Body of pancreas (tissue), 4 donors: ENCODE measurements around the gene PSMC3.

Source experiments
- POLR2A ChIP-seq, 3 donors: fragments of 450-650 bp; IDR thresholded peaks; one replicate each; pipeline ENCODE4 v1.6.1; 2016; ENCODE audit warnings: antibody characterized with exemption in 3 of 3, mild to moderate bottlenecking in 2 of 3
- TF ChIP-seq, protein P1 (sequence below), 7 experiments: fragments of 450-650 bp in 4 of 7; fragments of 200-600 bp in 3 of 7; sonication (generic) in 3 of 7; IDR thresholded peaks; one replicate each; pipeline ENCODE4 v1.5.1; 2016 to 2019; ENCODE audit warnings: antibody characterized with exemption in 7 of 7

DNA sequence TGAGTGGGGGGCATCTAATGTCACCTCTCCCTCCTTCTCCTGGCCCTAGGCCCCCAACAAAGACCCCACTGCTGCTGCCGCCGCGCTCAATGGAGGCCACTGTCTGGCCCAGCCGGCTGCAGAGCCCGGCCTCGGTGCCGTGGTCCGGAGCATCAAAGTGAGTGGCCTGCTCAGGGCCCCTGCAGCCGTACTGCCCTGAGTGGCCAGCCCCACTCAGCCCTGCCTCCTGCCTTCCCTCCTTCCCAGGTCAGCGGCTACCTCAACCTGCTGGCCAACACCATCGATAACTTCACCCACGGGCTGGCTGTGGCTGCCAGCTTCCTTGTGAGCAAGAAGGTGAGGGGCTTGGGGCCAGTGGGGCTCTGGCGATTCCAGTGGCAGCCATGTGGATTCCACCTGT lies 12.9 kb downstream of the PSMC3 start:
- TF ChIP-seq, protein P1, sequence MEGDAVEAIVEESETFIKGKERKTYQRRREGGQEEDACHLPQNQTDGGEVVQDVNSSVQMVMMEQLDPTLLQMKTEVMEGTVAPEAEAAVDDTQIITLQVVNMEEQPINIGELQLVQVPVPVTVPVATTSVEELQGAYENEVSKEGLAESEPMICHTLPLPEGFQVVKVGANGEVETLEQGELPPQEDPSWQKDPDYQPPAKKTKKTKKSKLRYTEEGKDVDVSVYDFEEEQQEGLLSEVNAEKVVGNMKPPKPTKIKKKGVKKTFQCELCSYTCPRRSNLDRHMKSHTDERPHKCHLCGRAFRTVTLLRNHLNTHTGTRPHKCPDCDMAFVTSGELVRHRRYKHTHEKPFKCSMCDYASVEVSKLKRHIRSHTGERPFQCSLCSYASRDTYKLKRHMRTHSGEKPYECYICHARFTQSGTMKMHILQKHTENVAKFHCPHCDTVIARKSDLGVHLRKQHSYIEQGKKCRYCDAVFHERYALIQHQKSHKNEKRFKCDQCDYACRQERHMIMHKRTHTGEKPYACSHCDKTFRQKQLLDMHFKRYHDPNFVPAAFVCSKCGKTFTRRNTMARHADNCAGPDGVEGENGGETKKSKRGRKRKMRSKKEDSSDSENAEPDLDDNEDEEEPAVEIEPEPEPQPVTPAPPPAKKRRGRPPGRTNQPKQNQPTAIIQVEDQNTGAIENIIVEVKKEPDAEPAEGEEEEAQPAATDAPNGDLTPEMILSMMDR (IDR thresholded peaks at IDR 0.05), result no peak
- TF ChIP-seq POLR2A (IDR thresholded peaks at IDR 0.05), result no peak
